Nephron progenitor cell (in vitro differentiated cells): ENCODE measurements around the gene PFKL.
A peak's percentile ranks its signal among the peaks of the same experiment; 100 is the strongest.

Experiments
- DNase-seq: peaks from one replicate; pipeline ENCODE4 v3.0.0; 2021
- H3K27ac Mint-ChIP-seq: 2 replicates; pipeline ENCODE4 v1.8.0; 2021; ENCODE audit warnings: mild to moderate bottlenecking, moderate library complexity, mixed read lengths
- H3K27me3 Mint-ChIP-seq: 2 replicates; pipeline ENCODE4 v1.8.0; 2021; ENCODE audit warnings: mild to moderate bottlenecking, low read depth, mixed read lengths; ENCODE audit not compliant: poor library complexity
- H3K36me3 Mint-ChIP-seq: 2 replicates; pipeline ENCODE4 v1.8.0; 2021; ENCODE audit warnings: low read depth, mixed read lengths
- H3K4me1 Mint-ChIP-seq: 2 replicates; pipeline ENCODE4 v1.8.0; 2021; ENCODE audit warnings: mixed read lengths
- H3K4me3 Mint-ChIP-seq: 2 replicates; pipeline ENCODE4 v1.8.0; 2021; ENCODE audit warnings: mild to moderate bottlenecking, moderate library complexity, mixed read lengths
- H3K9me3 Mint-ChIP-seq: 2 replicates; pipeline ENCODE4 v1.8.0; 2021; ENCODE audit warnings: mild to moderate bottlenecking, moderate library complexity, mixed read lengths
- CTCF ChIP-seq: fragments of 200-600 bp; sonication (generic); IDR thresholded peaks from 2 replicates; pipeline ENCODE4 v1.5.0; 2021; ENCODE audit warnings: antibody characterized with exemption

Gene PFKL

GRCh38 chr21:44366586-44367211 is 66.8 kb downstream of the PFKL start:
- H3K4me1 Mint-ChIP-seq: peaks cover 6% of the 10 kb centered on the region
- H3K9me3 Mint-ChIP-seq: peaks cover 23% of the 10 kb centered on the region
- H3K27me3 Mint-ChIP-seq: peaks cover 54% of the 10 kb centered on the region
- H3K4me3 Mint-ChIP-seq: no peak overlapping the region
- H3K36me3 Mint-ChIP-seq: peaks cover 7% of the 10 kb centered on the region
- no peak overlapping the region for H3K27ac Mint-ChIP-seq
- DNase-seq: no peak
- no peak for TF ChIP-seq CTCF

- H3K27ac Mint-ChIP-seq: no peak overlapping the region
- H3K9me3 Mint-ChIP-seq: peaks cover 20% of the 10 kb centered on the region
- peaks cover 6% of the 10 kb centered on the region for H3K4me1 Mint-ChIP-seq
- no peaks in the 10 kb centered on the region for H3K36me3 Mint-ChIP-seq
- H3K4me3 Mint-ChIP-seq: no peak overlapping the region
- peaks cover 63% of the 10 kb centered on the region for H3K27me3 Mint-ChIP-seq
- DNase-seq: peak; percentile 38
- no peak for TF ChIP-seq CTCF
These were observed 69.0 kb downstream of the PFKL start for GRCh38 chr21:44368711-44369446.

- DNase-seq: peak; percentile 83
- H3K9me3 Mint-ChIP-seq: peaks cover 24% of the 10 kb centered on the region
- H3K36me3 Mint-ChIP-seq: no peaks in the 10 kb centered on the region
- no peak overlapping the region for H3K27ac Mint-ChIP-seq
- H3K4me3 Mint-ChIP-seq: peak overlapping the region; percentile 32
- H3K27me3 Mint-ChIP-seq: peaks cover 71% of the 10 kb centered on the region
- no peak for TF ChIP-seq CTCF
- H3K4me1 Mint-ChIP-seq: peaks cover 6% of the 10 kb centered on the region
These were observed 70.3 kb downstream of the PFKL start for GRCh38 chr21:44370027-44370735.

GRCh38 chr21:44370786-44371410 is 71.0 kb downstream of the PFKL start:
- H3K4me3 Mint-ChIP-seq: no peak overlapping the region
- no peaks in the 10 kb centered on the region for H3K36me3 Mint-ChIP-seq
- TF ChIP-seq CTCF: no peak
- H3K27ac Mint-ChIP-seq: no peak overlapping the region
- DNase-seq: no peak
- peaks cover 6% of the 10 kb centered on the region for H3K4me1 Mint-ChIP-seq
- peaks cover 32% of the 10 kb centered on the region for H3K9me3 Mint-ChIP-seq
- peaks cover 77% of the 10 kb centered on the region for H3K27me3 Mint-ChIP-seq

GRCh38 chr21:44371596-44371995 is 71.7 kb downstream of the PFKL start:
- Mint-ChIP-seq H3K27me3 (peaks cover 77% of the 10 kb centered on the region), H3K9me3 (peaks cover 33% of the 10 kb centered on the region), H3K36me3 (no peaks in the 10 kb centered on the region), H3K4me3 (peak overlapping the region; percentile 46), H3K27ac (no peak overlapping the region), H3K4me1 (peaks cover 6% of the 10 kb centered on the region)
- no peak for DNase-seq
- TF ChIP-seq CTCF: no peak
